HEK293T (cell line): Measurements from ENCODE around the gene GRK4.
A peak's percentile ranks its signal among the peaks of the same experiment; 100 is the strongest.
"Not testable (repeated sequence)": the region's sequence is repeated elsewhere in the genome, so short reads cannot be mapped to it uniquely, and the experiment has no call there.

Source experiments
- CTCF ChIA-PET: fragments of 350-600 bp; formaldehyde crosslinking; extraction: SDS; loops from one replicate; lab custom pipeline; 2021; ENCODE audit warnings: antibody characterized with exemption, inconsistent platforms; lab: Yijun Ruan, JAX
- POLR2A ChIA-PET: fragments of 350-600 bp; formaldehyde crosslinking; extraction: SDS; loops from one replicate; lab custom pipeline; 2020; ENCODE audit warnings: antibody characterized with exemption, inconsistent platforms; lab: Yijun Ruan, JAX
- DNase-seq: peaks from one replicate; pipeline ENCODE4 v3.0.0; 2012; ENCODE audit warnings: mixed read lengths; ENCODE audit errors: extremely low spot score
- ARNT ChIP-seq: fragments of 450-650 bp; IDR thresholded peaks from 2 replicates; pipeline ENCODE4 v1.6.1; 2017; ENCODE audit warnings: mild to moderate bottlenecking
- BHLHE40 ChIP-seq: fragments of 450-650 bp; IDR thresholded peaks from 2 replicates; pipeline ENCODE4 v1.6.1; 2016; ENCODE audit warnings: mild to moderate bottlenecking, moderate library complexity, borderline replicate concordance
- CTBP1 ChIP-seq: fragments of 450-650 bp; IDR thresholded peaks from 2 replicates; pipeline ENCODE4 v1.6.1; 2016; ENCODE audit warnings: borderline replicate concordance
- ELF4 ChIP-seq: fragments of 450-650 bp; IDR thresholded peaks from 2 replicates; pipeline ENCODE4 v1.6.1; 2017; ENCODE audit warnings: antibody characterized with exemption
- FOXA1 ChIP-seq: fragments of 450-650 bp; IDR thresholded peaks from 2 replicates; pipeline ENCODE4 v1.6.1; 2016; ENCODE audit warnings: mild to moderate bottlenecking
- FOXK2 ChIP-seq: fragments of 450-650 bp; IDR thresholded peaks from 2 replicates; pipeline ENCODE4 v1.6.1; 2016; ENCODE audit warnings: mild to moderate bottlenecking
- FOXM1 ChIP-seq: fragments of 450-650 bp; IDR thresholded peaks from 2 replicates; pipeline ENCODE4 v1.6.1; 2017; ENCODE audit warnings: mild to moderate bottlenecking, borderline replicate concordance
- HDGF ChIP-seq: fragments of 450-650 bp; IDR thresholded peaks from 2 replicates; pipeline ENCODE4 v1.6.1; 2017; ENCODE audit warnings: antibody characterized with exemption, borderline replicate concordance
- L3MBTL2 ChIP-seq: fragments of 450-650 bp; conservative IDR thresholded peaks from 2 replicates; pipeline ENCODE4 v1.6.1; 2016; ENCODE audit warnings: mild to moderate bottlenecking
- LEF1 ChIP-seq: fragments of 450-650 bp; IDR thresholded peaks from 2 replicates; pipeline ENCODE4 v1.6.1; 2017; ENCODE audit warnings: mild to moderate bottlenecking, borderline replicate concordance
- NFRKB ChIP-seq: fragments of 450-650 bp; IDR thresholded peaks from 2 replicates; pipeline ENCODE4 v1.6.1; 2016; ENCODE audit warnings: mild to moderate bottlenecking, moderate library complexity
- PKNOX1 ChIP-seq: fragments of 450-650 bp; IDR thresholded peaks from 2 replicates; pipeline ENCODE4 v1.6.1; 2016
- SP1 ChIP-seq: fragments of 450-650 bp; IDR thresholded peaks from 2 replicates; pipeline ENCODE4 v1.6.1; 2017
- SUZ12 ChIP-seq: fragments of 450-650 bp; IDR thresholded peaks from 2 replicates; pipeline ENCODE4 v1.6.1; 2016; ENCODE audit warnings: mild to moderate bottlenecking
- TARDBP ChIP-seq: fragments of 450-650 bp; IDR thresholded peaks from 2 replicates; pipeline ENCODE4 v1.6.1; 2016
- ZNF384 ChIP-seq: fragments of 450-650 bp; IDR thresholded peaks from 2 replicates; pipeline ENCODE4 v1.6.1; 2016

Gene GRK4

GRCh38 chr4:3044870-3045819, 81.8 kb downstream of the GRK4 start:
- CTCF ChIA-PET = interaction anchor here (0.8 kb wide), 1 partner anchor 20 kb away, joined by 4 read pairs; no protein-coding TSS in a partner anchor

GRCh38 chr4:3046162-3046561, 82.8 kb downstream of the GRK4 start:
- POLR2A ChIA-PET = no interaction called here
- TF ChIP-seq BHLHE40 (no peak), NFRKB (no peak), TARDBP (no peak), SUZ12 (no peak), L3MBTL2 (no peak), ZNF384 (no peak), FOXM1 (no peak), FOXA1 (no peak), FOXK2 (no peak), SP1 (no peak), LEF1 (no peak), ARNT (no peak), ELF4 (no peak)
- no peak for DNase-seq
- CTCF ChIA-PET = interaction anchor here (1.3 to 1.6 kb wide), 2 partner anchors 8 to 12 kb away, joined by 3 read pairs; no protein-coding TSS in a partner anchor

More at GRCh38 chr4:3044870-3045819, 81.8 kb downstream of the GRK4 start:
- DNase-seq = no peak
- TF ChIP-seq CTBP1 (no peak), LEF1 (no peak), FOXA1 (no peak), FOXM1 (no peak), L3MBTL2 (no peak)
- POLR2A ChIA-PET = no interaction called here

DNA sequence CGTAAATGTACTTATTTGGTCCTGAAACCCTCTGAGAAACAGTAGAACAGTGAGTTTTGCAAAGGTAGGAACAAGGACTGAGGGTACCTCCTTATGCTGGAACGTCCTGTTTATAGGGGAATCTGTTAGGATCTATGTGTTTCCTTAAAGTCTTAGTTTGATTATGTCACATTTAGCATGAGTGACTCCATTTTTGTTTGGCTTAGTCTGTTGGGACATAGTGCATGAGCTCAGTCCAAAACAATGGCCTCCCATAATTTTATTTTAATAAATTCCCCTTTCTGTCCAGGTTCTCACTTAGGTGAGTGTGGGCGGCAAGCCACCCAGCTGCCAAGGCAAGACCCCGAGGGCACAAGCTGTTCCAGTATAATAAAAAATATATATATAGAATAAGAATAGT, 83.3 kb downstream of the GRK4 start:
- ChIA-PET POLR2A (no interaction called here), CTCF (interaction anchor here (0.6 to 1.6 kb wide), 4 partner anchors 9 to 449 kb away, joined by 3 to 4 read pairs (median 3); no protein-coding TSS in a partner anchor)
- no peak for DNase-seq
- no peak for TF ChIP-seq FOXM1
- no peak for TF ChIP-seq TARDBP
- no peak for TF ChIP-seq NFRKB
- no peak for TF ChIP-seq ZNF384
- no peak for TF ChIP-seq FOXK2
- TF ChIP-seq HDGF = no peak
- TF ChIP-seq CTBP1 = no peak
- no peak for TF ChIP-seq ELF4

- ChIA-PET CTCF (interaction anchor here (0.6 to 1.6 kb wide), 4 partner anchors 10 to 450 kb away, joined by 3 to 4 read pairs (median 3); no protein-coding TSS in a partner anchor), POLR2A (no interaction called here)
- DNase-seq = peak; percentile 62
- TF ChIP-seq LEF1 (no peak), ZNF384 (no peak), PKNOX1 (no peak), SP1 (no peak)
These were observed 84.3 kb downstream of the GRK4 start for GRCh38 chr4:3047464-3048286.

- POLR2A ChIA-PET, CTCF ChIA-PET, DNase-seq: not testable (repeated sequence)
These were observed 87.9 kb downstream of the GRK4 start for GRCh38 chr4:3051141-3051897.

DNA sequence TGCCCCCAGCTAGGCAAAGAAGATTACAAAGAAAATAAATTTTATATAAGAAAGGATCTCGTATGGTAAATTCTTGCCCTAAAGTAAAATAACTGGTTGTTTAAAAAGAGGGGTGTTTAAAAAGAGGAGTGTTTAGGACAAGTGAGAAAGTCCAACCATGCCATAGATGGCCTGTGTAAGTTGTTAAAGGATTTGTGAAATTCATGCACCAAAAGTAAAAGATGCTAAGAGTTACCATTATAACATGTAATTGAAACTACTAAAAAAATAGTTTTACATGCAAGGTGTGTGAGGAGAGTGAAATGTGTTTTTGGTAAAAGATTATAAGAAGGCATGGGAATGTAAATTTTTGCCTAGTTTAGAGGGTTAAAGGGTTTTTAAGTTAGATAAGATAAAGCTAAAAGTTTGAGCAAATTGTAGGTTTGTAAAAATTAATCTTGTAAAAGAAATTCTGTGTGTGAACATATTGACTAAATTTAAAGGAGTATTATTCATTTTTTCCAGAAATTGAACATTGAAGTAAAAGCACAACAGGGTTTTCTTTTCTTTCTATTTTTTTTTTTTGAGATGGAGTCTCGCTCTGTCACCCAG, 90.9 kb downstream of the GRK4 start:
- CTCF ChIA-PET = no interaction called here
- no peak for TF ChIP-seq ZNF384
- no peak for TF ChIP-seq ELF4
- no peak for TF ChIP-seq SP1
- no peak for TF ChIP-seq PKNOX1
- TF ChIP-seq L3MBTL2 = no peak
- no peak for TF ChIP-seq FOXA1
- POLR2A ChIA-PET = interaction anchor here (0.6 kb wide), 1 partner anchor 1158 kb away, joined by 3 read pairs; no protein-coding TSS in a partner anchor
- DNase-seq = no peak
